Endothelial cell of umbilical vein (primary cell): ENCODE data around the gene ADSL.

Source experiments
- CTCF ChIP-seq, 2 donors: IDR thresholded peaks; 1 replicate in 1 of 2; 2 replicates in 1 of 2; pipeline ENCODE4 v1.5.1; 2011; ENCODE audit warnings: low read length in 2 of 2, mild to moderate bottlenecking in 2 of 2, moderate library complexity in 2 of 2, control low read depth in 1 of 2, inconsistent platforms in 1 of 2, low read depth in 1 of 2; ENCODE audit not compliant: insufficient read depth in 1 of 2; ENCODE audit errors: extremely low read depth in 1 of 2
- FOS ChIP-seq: IDR thresholded peaks from 2 replicates; pipeline ENCODE4 v1.6.1; 2011; ENCODE audit warnings: mild to moderate bottlenecking, low read length, moderate library complexity, borderline replicate concordance; ENCODE audit not compliant: insufficient read depth
- JUN ChIP-seq: IDR thresholded peaks from 2 replicates; pipeline ENCODE4 v1.6.1; 2011; ENCODE audit warnings: borderline replicate concordance, low read depth; ENCODE audit not compliant: insufficient read length, insufficient read depth
- MYC ChIP-seq: IDR thresholded peaks from one replicate; pipeline ENCODE4 v1.6.1; 2011; ENCODE audit warnings: mild to moderate bottlenecking, low read depth, low read length
- POLR2A ChIP-seq: IDR thresholded peaks from 2 replicates; pipeline ENCODE4 v1.6.1; 2012; ENCODE audit warnings: low read depth, mild to moderate bottlenecking, control low read depth, low read length

- TF ChIP-seq CTCF (IDR thresholded peaks at IDR 0.05; ENCODE audit: extremely low read depth in 1 of 2, insufficient read depth in 1 of 2, low read depth in 1 of 2, low read length in 2 of 2): no peak
- no peak for TF ChIP-seq MYC
- no peak for TF ChIP-seq POLR2A
- no peak for TF ChIP-seq JUN
- no peak for TF ChIP-seq FOS
Observed at GRCh38 chr22:40310081-40310767, 36.1 kb upstream of the ADSL start.
